AG09319 (cell line): ENCODE data around the gene TOX3.

Experiments used
- DNase-seq: peaks from one replicate; pipeline ENCODE4 v3.0.0-alpha.2; 2010; ENCODE audit warnings: low read depth; ENCODE audit errors: extremely low read depth
- CTCF ChIP-seq: IDR thresholded peaks from 2 replicates; pipeline ENCODE4 v1.5.1; 2011; ENCODE audit warnings: low read depth, mild to moderate bottlenecking, inconsistent platforms, low read length, moderate library complexity

TOX3 gene

DNA sequence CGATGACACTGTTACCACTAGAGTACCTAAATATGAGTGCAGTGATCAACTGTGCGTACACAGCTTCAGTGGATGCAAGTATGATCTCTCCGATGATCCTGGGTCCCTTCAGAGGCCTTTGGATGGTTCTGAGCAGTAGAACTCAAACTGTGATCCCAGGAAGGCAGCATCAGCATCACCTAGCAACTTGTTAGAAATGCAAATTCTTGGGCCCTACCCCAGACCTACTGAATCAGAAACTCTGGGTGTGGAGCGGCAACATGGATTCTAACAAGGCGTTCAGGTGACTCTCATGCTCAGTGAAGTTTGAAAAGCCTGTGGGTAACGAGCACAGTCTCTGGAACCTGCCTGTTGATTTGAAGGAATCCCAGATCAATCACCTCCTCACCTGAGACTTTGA, 25.4 kb downstream of the TOX3 start:
- DNase-seq = no peak
- no peak for TF ChIP-seq CTCF

DNA sequence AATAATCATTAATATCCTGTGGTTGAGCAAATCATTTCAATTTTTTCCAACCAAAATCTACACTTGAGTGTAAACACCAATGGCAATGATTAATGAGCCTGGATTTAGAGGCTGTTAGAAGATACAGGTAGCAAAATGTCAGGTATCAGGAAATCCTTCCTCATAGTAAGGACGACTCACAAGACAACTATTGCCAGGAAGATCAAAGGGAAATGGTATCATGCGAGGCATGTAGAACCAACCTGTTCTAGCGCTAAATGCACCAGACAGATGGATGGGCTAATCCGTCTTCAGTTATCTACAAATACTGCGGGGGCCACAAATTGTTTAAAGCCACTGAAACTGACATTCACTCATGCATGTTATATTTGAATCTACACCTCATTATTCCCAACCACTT, 28.1 kb downstream of the TOX3 start:
- DNase-seq = no peak
- TF ChIP-seq CTCF = no peak

DNA sequence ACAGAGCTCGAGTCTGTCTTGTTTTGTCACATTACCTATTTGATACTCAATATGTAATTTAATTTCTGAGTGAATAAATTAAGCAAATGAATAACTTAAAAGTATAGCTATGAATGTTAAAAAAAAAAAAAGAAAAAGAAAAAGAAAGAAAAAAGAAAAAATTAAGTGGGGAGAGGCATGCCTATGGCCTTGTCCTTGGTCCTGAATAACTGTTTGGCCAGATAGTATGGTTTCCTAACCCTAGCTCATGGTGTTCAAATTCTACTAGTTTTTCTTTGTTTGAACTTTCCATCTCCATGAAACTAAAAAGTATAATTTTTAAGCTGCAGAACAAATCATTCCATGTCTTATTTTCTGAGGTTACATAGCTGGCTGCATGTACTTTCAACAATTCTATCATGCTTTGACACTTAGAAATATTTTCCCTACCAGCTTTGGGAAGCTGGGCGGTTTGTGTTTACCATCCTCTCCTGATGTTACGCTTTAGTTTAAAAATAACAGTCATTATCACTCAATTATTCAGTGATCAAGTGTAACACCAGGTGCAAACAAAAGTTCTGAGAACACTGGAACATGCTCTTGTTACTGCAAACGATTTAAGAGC, 31.8 kb downstream of the TOX3 start:
- DNase-seq = no peak
- no peak for TF ChIP-seq CTCF

- DNase-seq = no peak
- TF ChIP-seq CTCF = no peak
These were observed 34.5 kb downstream of the TOX3 start for GRCh38 chr16:52512297-52512987.

GRCh38 chr16:52501746-52502145, 45.2 kb downstream of the TOX3 start:
- no peak for TF ChIP-seq CTCF
- DNase-seq = no peak

DNA sequence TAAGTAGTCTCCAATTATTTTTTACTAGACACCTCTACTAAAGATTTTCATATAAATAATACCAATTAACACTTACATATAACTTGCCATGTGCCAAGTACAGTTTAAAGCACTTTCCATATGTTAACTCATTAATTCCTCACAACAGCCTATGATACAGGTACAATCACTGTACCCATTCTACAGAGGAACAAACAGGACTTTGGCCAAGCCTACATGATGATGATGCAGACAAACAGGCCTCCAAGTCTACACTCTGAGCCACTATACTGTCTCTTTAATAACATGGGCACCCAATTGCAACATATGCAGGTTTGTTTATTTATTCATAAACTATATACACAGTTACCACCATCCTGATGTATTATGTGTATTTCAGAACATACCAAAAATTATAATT, 46.0 kb downstream of the TOX3 start:
- DNase-seq = no peak
- no peak for TF ChIP-seq CTCF

DNA sequence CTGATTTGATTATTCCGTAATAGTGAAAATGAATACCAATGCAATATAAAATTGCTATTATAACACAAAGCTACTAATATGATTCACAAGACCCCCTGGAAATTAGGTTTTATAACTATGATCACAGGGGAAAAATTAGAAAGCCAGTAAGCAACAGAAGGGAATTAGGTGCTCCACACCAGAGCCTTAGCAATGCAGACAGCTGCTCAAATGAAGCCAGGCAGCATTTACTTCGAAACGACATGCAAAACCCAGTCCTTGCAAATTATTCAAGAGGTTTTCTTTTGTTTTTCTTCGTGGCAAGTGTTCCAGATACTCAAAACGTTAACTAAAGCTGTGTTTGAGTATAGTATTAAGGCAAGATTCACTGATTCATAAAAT, 47.9 kb downstream of the TOX3 start:
- DNase-seq = no peak
- TF ChIP-seq CTCF = no peak
